T-cell (primary cell): Measurements from ENCODE around the gene ETNK2. TPM values are rescaled to one million over a fixed set of nuclear protein-coding genes. Genes with fewer than 3 reads are reported as not detected.

Experiments used
- ATAC-seq, 4 experiments: fragments of 200-7000 bp in 3 of 4; fragments of 150-1000 bp in 1 of 4; cut with Tn5 transposase; replicated peaks in 1 of 4; 1 replicate in 3 of 4; 2 replicates in 1 of 4; pipeline ENCODE4 v1.10.0; 2021; ENCODE audit warnings: moderate library complexity in 3 of 4, mild to moderate bottlenecking in 2 of 4, moderate number of reproducible peaks in 1 of 4
- CTCF ChIA-PET, 2 donors: fragments of 300-600 bp; sonication (Branson Sonifier 250); formaldehyde crosslinking; loops; one replicate each; lab custom pipeline; 2022; ENCODE audit warnings: antibody characterized with exemption in 2 of 2; lab: Charles Lee
- POLR2A ChIA-PET, 2 donors: fragments of 300-600 bp; sonication (Branson Sonifier 250); formaldehyde crosslinking; loops; one replicate each; lab custom pipeline; 2022; ENCODE audit warnings: antibody characterized with exemption in 2 of 2; lab: Charles Lee
- DNase-seq, 35 experiments: peaks; one replicate each; pipeline versions ENCODE4 v3.0.0 to v3.0.0-alpha.2; 2013 to 2023
- H3K27ac ChIP-seq: one replicate; pipeline ENCODE4 v1.5.1; 2013; ENCODE audit warnings: low read length
- H3K27me3 ChIP-seq, 2 experiments: replicated peaks in 1 of 2; 1 replicate in 1 of 2; 2 replicates in 1 of 2; pipeline versions ENCODE4 v1.6.1 to v1.7.0; 2013; ENCODE audit warnings: low read length in 1 of 2, mixed read lengths in 1 of 2; ENCODE audit not compliant: control insufficient read depth in 2 of 2, insufficient read depth in 2 of 2; ENCODE audit errors: extremely low read depth in 1 of 2
- H3K36me3 ChIP-seq, 2 donors: 1 replicate in 1 of 2; 2 replicates in 1 of 2; pipeline versions ENCODE4 v1.6.1 to v1.7.0; 2013; ENCODE audit warnings: low read length in 1 of 2; ENCODE audit not compliant: control insufficient read depth in 2 of 2, insufficient read depth in 1 of 2; ENCODE audit errors: extremely low read depth in 1 of 2
- H3K4me1 ChIP-seq, 2 experiments: 1 replicate in 1 of 2; 2 replicates in 1 of 2; pipeline versions ENCODE4 v1.6.1 to v1.7.0; 2013; ENCODE audit warnings: low read length in 2 of 2, mixed read lengths in 1 of 2; ENCODE audit not compliant: insufficient read depth in 2 of 2, control insufficient read depth in 1 of 2; ENCODE audit errors: extremely low read depth in 1 of 2
- H3K4me3 ChIP-seq, 2 donors: 1 replicate in 1 of 2; 2 replicates in 1 of 2; pipeline versions ENCODE4 v1.5.1 to v1.7.0; 2013; ENCODE audit warnings: mild to moderate bottlenecking in 2 of 2, low read length in 1 of 2, moderate library complexity in 1 of 2; ENCODE audit not compliant: control insufficient read depth in 1 of 2; ENCODE audit errors: extremely low read depth in 1 of 2
- H3K9me3 ChIP-seq: 2 replicates; pipeline ENCODE4 v1.7.0; 2013
- H3K27ac Mint-ChIP-seq, 2 donors: one replicate each; pipeline ENCODE4 v1.8.0; 2020 to 2021; ENCODE audit warnings: mild to moderate bottlenecking in 2 of 2, mixed read lengths in 2 of 2
- H3K27me3 Mint-ChIP-seq, 2 donors: one replicate each; pipeline ENCODE4 v1.8.0; 2021 to 2022; ENCODE audit warnings: mixed read lengths in 2 of 2
- H3K36me3 Mint-ChIP-seq: one replicate; pipeline ENCODE4 v1.8.0; 2021; ENCODE audit warnings: mixed read lengths
- H3K4me1 Mint-ChIP-seq, 3 donors: one replicate each; pipeline ENCODE4 v1.8.0; 2020 to 2022; ENCODE audit warnings: mixed read lengths in 3 of 3, mild to moderate bottlenecking in 1 of 3
- H3K4me3 Mint-ChIP-seq, 3 donors: one replicate each; pipeline ENCODE4 v1.8.0; 2020 to 2022; ENCODE audit warnings: mild to moderate bottlenecking in 3 of 3, mixed read lengths in 3 of 3, moderate library complexity in 3 of 3
- H3K9me3 Mint-ChIP-seq, 3 donors: one replicate each; pipeline ENCODE4 v1.8.0; 2020 to 2022; ENCODE audit warnings: mixed read lengths in 3 of 3
- WGBS: methylation state at CpG from one replicate; pipeline ENCODE4 v1.1.5; 2013; ENCODE audit warnings: missing lambda C conversion rate; ENCODE audit not compliant: insufficient coverage; 5-methylcytosine and 5-hydroxymethylcytosine counted together
- total RNA-seq, 35 experiments: library from RNA in 6 of 35; stranded (reverse) in 6 of 35; fragments of 120-200 nt in 1 of 35; gene quantifications; one replicate each; pipeline versions ENCODE4 v1.2.1 to v1.2.4 and lab custom pipeline; 2013 to 2026

Gene ETNK2
- total RNA-seq, 5 donors from 2014 or later (not counting 1 experiment from before 2014, with no cell fraction given), result 3.4 to 11.1 (median 4.2) TPM

GRCh38 chr1:204190212-204191211 is 38.7 kb upstream of the ETNK2 start:
- ChIA-PET POLR2A (interaction anchor here in 1 of 2 donors (0.6 kb wide), 1 partner anchor 38 kb away, joined by 3 read pairs; the partner anchor contains the start of gene ETNK2), CTCF (interaction anchor here (0.9 to 1.6 kb wide), 2 partner anchors 29 to 61 kb away, joined by 3 read pairs; no protein-coding TSS in a partner anchor)
- Histone ChIP-seq H3K4me1 (peaks cover 0 to 30% of the 10 kb centered on the region in 2 experiments), H3K27me3 (peaks cover 0 to 72% of the 10 kb centered on the region in 2 experiments), H3K27ac (no peak overlapping the region), H3K4me3 (no peak overlapping the region), H3K9me3 (no peaks in the 10 kb centered on the region), H3K36me3 (no peaks in the 10 kb centered on the region)
- 5% methylated on average over 25 of the region's 44 CpGs for WGBS
- Mint-ChIP-seq H3K4me1 (peaks cover 15 to 33% (median 16%) of the 10 kb centered on the region in 3 donors), H3K9me3 (no peaks in the 10 kb centered on the region), H3K27ac (no peak overlapping the region), H3K27me3 (peaks cover 34 to 68% of the 10 kb centered on the region in 2 donors), H3K36me3 (no peaks in the 10 kb centered on the region), H3K4me3 (peak overlapping the region in 1 of 3 donors; percentile 57)
- ATAC-seq (peak; percentile 27 to 71 (median 44)), DNase-seq (peak in 20 of 35 experiments; percentile 1 to 57 (median 15))

- CTCF ChIA-PET, result interaction anchor here in 1 of 2 donors (1.2 to 1.6 kb wide), 3 partner anchors 9 to 60 kb away, joined by 3 to 6 read pairs (median 6); no protein-coding TSS in a partner anchor
- peaks cover 5 to 23% (median 11%) of the 10 kb centered on the region in 3 donors for H3K4me1 Mint-ChIP-seq
- H3K27me3 Mint-ChIP-seq, result peaks cover 34 to 68% of the 10 kb centered on the region in 2 donors
- peaks cover 0 to 63% of the 10 kb centered on the region in 2 experiments for H3K27me3 ChIP-seq
- H3K4me3 Mint-ChIP-seq, result peak overlapping the region in 1 of 3 donors; percentile 25
- no peaks in the 10 kb centered on the region for H3K36me3 ChIP-seq
- POLR2A ChIA-PET, result no interaction called here
- no peaks in the 10 kb centered on the region for H3K36me3 Mint-ChIP-seq
- no peaks in the 10 kb centered on the region for H3K9me3 ChIP-seq
- H3K4me3 ChIP-seq, result no peak overlapping the region
- H3K4me1 ChIP-seq, result peaks cover 0 to 24% of the 10 kb centered on the region in 2 experiments
- H3K27ac Mint-ChIP-seq, result no peak overlapping the region
- H3K27ac ChIP-seq, result no peak overlapping the region
- peak in 3 of 35 experiments; percentile 8 to 50 (median 12) for DNase-seq
- ATAC-seq, result peak in 1 of 4 experiments; percentile 67
- WGBS, result 78% methylated on average over 6 of the region's 11 CpGs
- H3K9me3 Mint-ChIP-seq, result no peaks in the 10 kb centered on the region
Measured at GRCh38 chr1:204188959-204189639, 37.3 kb upstream of the ETNK2 start.

DNA sequence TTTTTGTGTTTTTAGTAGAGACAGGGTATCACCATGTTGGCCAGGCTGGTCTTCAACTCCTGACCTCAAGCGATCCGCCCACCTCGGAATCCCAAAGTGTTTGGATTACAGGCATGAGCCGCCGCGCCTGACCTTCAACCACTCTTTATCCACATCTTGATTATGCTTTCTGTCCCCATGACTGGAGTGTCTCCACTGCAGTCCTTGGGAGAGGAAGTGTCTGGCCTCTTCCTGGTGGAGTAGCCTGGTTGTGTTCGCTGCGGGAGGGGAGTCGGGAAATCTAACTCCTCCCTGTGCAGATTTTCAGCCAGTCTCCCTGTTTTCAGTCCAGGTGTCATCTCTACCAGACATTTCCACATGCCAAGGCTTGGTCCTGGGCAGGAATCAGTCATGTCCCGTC is 34.8 kb upstream of the ETNK2 start:
- H3K9me3 ChIP-seq, result no peaks in the 10 kb centered on the region
- no peaks in the 10 kb centered on the region for H3K9me3 Mint-ChIP-seq
- no peak overlapping the region for H3K4me3 ChIP-seq
- H3K4me1 Mint-ChIP-seq, result peaks cover 5 to 22% (median 11%) of the 10 kb centered on the region in 3 donors
- ATAC-seq (no peak), DNase-seq (no peak)
- no peaks in the 10 kb centered on the region for H3K36me3 Mint-ChIP-seq
- ChIA-PET POLR2A (interaction anchor here in 1 of 2 donors (0.6 kb wide), 1 partner anchor 94 kb away, joined by 3 read pairs; no protein-coding TSS in a partner anchor), CTCF (no interaction called here)
- 100% methylated on average over 3 of the region's 10 CpGs for WGBS
- peaks cover 0 to 24% of the 10 kb centered on the region in 2 experiments for H3K4me1 ChIP-seq
- H3K27me3 ChIP-seq, result peaks cover 0 to 47% of the 10 kb centered on the region in 2 experiments
- no peak overlapping the region for H3K4me3 Mint-ChIP-seq
- H3K27me3 Mint-ChIP-seq, result peaks cover 34 to 55% of the 10 kb centered on the region in 2 donors
- H3K36me3 ChIP-seq, result no peaks in the 10 kb centered on the region
- H3K27ac Mint-ChIP-seq, result no peak overlapping the region
- H3K27ac ChIP-seq, result no peak overlapping the region

- Histone ChIP-seq H3K27ac (no peak overlapping the region), H3K4me1 (no peaks in the 10 kb centered on the region), H3K9me3 (no peaks in the 10 kb centered on the region), H3K4me3 (no peak overlapping the region), H3K36me3 (no peaks in the 10 kb centered on the region), H3K27me3 (peaks cover 0 to 29% of the 10 kb centered on the region in 2 experiments)
- POLR2A ChIA-PET, result no interaction called here
- Mint-ChIP-seq H3K4me3 (no peak overlapping the region), H3K27me3 (peaks cover 5 to 7% of the 10 kb centered on the region in 2 donors), H3K27ac (no peak overlapping the region), H3K9me3 (peaks cover 0 to 4% (median 0%) of the 10 kb centered on the region in 3 donors), H3K4me1 (no peaks in the 10 kb centered on the region), H3K36me3 (no peaks in the 10 kb centered on the region)
- CTCF ChIA-PET, result interaction anchor here in 1 of 2 donors (0.6 kb wide), 1 partner anchor 19 kb away, joined by 4 read pairs; no protein-coding TSS in a partner anchor
- DNase-seq (no peak), ATAC-seq (no peak)
- WGBS, result 40% methylated on average over 1 of the region's 1 CpG
Measured at GRCh38 chr1:204181116-204181515, 29.3 kb upstream of the ETNK2 start.

- Mint-ChIP-seq H3K9me3 (peaks cover 0 to 4% (median 0%) of the 10 kb centered on the region in 3 donors), H3K4me3 (no peak overlapping the region), H3K27me3 (peaks cover 4 to 5% of the 10 kb centered on the region in 2 donors), H3K27ac (no peak overlapping the region), H3K4me1 (no peaks in the 10 kb centered on the region), H3K36me3 (no peaks in the 10 kb centered on the region)
- 65% methylated on average over 2 of the region's 6 CpGs for WGBS
- POLR2A ChIA-PET, result no interaction called here
- no peak overlapping the region for H3K27ac ChIP-seq
- peaks cover 0 to 27% of the 10 kb centered on the region in 2 experiments for H3K27me3 ChIP-seq
- ATAC-seq (no peak), DNase-seq (no peak)
- H3K36me3 ChIP-seq, result no peaks in the 10 kb centered on the region
- CTCF ChIA-PET, result no interaction called here
- H3K9me3 ChIP-seq, result no peaks in the 10 kb centered on the region
- no peak overlapping the region for H3K4me3 ChIP-seq
- H3K4me1 ChIP-seq, result no peaks in the 10 kb centered on the region
Measured at GRCh38 chr1:204180133-204180532, 28.3 kb upstream of the ETNK2 start.
